NCI-H748 (cell line): ENCODE data around the gene SLC39A11.

Source experiments
- DNase-seq: peaks from one replicate; lab custom pipeline; 2025; ENCODE audit not compliant: unreplicated experiment; lab: John Stamatoyannopoulos, UW

Gene SLC39A11

DNA sequence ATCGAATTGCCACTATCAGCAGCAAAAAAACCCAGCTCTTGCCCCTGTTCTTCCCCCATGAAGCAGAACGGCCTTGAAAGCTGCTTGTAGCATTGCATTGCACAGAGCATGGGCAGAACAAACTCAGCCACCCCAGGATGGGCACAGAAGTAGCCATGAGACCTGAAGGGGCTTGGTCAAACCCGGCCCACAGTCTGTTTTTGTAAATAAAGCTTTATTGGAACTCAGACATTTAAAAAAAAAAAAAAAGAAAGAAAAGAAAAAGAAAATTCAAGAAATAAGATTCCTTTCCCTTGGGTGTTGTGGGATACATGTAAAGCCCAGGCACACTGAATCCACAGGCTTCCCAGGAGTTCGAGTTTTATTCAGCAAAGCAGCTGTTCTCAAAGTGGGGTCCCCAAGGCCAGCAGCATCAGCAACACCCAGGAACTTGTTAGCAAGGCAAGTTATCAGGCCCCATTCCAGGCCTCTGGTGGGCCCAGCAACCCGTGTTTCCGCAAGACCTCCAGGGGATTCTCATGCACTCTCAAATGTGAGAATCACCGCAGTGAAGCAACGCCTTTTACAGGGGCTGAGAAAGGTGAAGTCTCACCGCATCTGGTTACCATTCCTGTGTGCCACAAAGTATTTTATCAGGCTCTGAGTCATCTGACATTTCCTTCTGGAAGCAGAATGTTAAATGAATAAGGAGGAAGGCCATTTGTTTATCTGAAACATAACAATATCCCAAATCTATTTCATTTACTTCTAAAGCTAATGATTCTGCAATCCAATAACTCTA, 108.2 kb downstream of the SLC39A11 start:
- no peak for DNase-seq

DNA sequence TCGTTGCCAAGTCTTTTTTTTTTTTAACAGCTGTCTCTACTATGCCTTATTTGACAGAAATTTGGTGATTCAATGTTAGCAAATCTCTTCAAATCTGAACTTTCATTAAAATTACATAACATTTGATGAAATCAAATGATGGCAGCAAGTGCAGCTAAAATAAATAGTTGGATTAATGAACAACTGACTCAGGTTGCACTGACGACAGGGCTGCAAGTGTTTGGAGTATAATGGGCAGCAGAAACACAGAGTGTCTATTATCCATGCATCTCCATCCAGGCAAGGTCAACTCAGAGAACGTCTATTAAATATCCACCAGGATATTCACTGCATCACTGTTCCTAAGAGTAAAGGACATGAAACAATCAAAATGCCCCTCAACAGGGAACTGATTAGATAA, 109.8 kb downstream of the SLC39A11 start:
- DNase-seq: no peak

DNA sequence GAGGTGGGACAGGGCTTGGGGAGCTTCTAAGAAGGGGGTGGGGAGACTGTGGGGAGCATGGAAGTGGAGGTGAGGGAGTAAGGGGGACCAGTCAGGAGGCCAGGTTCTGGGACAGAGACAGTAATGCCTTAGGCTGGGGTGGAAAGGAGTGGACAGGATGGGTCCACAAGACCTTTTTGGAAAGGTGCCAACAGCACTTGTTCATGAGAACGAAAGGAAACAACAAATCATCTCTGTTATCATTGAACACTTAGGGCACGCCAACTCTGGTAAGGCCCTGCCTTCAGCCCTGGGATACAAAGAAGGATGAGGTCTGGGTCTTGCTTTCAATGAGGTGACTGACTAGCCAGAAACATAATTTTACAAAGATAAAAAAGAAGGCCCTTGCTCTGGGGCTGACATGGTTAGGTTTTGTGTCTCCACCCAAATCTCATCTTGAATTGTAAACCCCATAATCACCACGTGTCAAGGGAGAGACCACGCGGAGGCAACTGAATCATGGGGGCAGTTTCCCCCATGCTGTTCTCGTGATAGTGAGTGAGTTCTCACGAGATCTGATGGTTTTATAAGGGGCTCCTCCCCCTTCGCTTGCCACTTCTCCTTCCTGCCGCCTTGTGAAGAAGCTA, 113.8 kb downstream of the SLC39A11 start:
- DNase-seq: peak; percentile 65

DNA sequence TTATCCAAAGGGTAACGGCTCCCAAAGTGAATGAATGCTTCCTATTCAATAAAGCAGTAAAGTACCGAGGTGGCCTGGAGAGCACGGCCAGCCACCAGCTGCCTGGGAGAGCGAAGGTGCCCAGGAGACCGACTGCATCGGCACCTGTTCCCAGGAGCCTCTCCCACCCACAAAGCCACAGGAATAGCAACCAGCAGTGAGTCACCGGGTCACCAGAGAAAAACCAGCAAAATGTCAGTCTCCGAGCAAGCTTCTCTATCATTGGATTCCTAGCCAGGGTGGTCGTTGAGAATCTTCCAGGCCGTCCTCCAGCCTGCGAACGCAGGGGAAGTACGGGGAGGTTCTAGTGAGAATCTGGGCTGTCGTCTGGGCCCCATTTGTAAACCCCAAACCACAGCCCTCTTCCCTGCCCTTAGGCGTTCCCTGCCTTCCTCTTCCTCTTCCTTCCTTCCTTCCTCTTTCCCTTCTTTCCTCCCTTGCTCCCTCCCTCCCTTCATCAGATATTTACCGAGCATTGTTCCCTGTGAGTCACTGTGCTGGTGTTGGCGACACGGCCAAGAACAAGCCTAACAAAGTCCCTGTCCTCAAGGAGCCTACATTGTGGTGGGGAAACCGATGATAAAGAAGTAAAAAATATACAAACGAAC, 114.6 kb downstream of the SLC39A11 start:
- no peak for DNase-seq

DNA sequence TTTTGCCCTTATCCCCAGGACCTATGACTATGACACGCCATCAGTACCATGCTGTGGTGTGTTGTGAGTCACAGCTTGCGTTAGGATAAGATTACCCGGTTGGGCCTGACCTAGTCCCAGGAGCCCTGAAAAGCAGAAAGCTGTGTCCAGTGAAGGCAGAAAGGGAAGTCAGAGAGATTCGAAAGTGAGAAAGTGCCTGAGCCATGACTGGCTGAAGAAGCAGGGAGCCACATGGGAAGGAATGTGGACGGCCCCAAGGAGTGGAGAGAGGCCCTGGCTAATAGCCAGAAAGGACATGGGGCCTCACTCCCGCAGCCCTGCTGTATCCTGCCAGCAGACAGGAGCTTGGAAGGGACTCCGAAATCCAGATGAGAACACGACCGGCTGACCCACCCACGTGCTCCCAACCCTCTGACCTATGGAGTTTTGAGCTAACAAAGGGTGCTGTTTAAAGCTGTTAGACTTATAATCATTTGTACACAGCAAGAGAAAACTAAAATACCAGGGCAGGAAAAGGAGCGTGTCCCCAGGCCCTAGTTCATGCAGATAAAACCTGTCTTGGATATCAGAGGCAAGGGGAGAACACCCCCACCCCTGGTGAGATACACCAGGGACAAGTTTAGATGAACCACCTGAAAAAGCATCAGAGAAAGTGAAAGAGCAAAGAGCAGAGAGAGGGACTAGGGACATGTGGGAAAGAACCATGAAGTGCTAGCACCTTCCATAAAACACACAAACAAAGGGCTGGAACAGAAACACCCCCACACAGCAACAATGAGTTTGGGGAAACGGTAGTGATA, 115.3 kb downstream of the SLC39A11 start:
- DNase-seq: no peak

DNA sequence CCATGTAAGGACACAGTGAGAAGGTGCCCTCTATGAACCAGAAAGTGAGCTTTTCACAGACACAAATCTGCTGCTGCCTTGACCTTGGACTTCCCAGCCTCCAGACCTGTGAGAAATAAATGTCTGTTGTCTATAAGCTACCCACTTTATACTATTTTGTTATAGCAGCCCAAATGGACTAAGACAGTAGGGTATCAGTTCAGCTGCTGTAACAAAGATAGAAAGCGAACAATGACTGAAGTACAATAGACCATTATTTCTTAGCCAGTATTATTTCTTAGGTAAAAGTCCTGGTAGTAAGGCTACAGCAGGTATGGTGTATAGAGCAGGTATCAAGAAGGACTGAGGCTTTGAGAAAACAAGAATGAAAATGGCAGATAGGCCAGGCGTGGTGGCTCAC, 117.0 kb downstream of the SLC39A11 start:
- DNase-seq: no peak

DNA sequence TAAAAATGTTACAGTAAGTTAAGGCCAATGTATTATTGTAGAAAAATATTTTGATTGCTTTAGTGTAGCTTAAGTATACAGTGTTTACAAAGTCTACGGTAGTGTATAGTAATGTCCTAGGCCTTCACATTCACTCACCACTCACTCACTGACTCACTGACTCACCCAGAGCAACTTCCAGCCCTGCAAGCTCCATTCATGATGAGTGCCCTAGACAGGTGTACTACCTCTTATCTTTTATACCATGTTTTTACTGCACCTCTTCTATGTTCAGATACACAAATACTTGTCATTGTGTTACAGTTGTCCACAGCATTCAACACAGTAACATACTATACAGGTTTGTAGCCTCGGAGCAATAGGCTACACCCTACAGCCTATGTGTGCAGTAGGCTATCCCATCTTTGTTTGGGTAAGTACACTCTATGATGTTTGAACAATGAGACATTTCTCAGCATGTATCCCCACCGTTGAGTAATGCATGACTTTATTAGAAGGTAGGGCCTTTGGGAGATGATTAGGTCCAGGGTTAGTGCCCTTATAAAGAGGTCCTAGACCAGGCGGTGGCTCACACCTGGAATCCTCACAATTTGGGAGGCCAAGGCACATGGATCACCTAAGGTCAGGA, 117.8 kb downstream of the SLC39A11 start:
- DNase-seq: no peak

DNA sequence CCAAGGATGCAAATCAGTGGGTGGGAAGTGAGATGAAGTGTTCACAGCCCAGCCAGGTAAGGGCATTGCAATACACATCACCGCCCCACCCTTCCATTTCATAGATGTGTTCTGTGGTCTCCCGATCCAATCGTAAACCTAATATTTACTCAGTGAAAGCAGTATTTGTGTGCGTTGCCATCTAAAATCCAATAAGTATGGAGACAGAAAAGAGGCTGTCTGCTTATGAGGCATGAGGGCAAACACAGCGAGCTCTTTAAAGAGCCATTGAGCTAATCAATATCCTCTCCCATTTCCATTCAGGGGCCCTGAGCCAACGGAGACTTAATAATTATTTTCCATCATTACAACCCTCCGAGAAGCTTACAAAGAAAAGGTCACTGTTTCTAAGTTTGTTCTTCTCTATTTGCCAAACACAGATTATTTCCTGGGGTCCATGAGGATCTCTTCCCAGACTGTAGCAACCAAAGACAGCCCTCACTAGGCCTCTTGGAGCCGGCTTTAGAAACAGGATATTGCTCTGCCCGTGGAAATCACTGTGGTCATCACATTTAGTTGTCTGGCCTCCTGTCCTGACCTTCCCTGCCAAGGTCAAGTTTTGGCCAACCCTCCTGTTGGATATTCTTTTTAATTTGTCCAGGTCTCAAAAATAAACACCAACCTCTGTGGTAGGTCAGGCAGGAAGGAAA, 120.1 kb downstream of the SLC39A11 start:
- DNase-seq: peak; percentile 92

DNA sequence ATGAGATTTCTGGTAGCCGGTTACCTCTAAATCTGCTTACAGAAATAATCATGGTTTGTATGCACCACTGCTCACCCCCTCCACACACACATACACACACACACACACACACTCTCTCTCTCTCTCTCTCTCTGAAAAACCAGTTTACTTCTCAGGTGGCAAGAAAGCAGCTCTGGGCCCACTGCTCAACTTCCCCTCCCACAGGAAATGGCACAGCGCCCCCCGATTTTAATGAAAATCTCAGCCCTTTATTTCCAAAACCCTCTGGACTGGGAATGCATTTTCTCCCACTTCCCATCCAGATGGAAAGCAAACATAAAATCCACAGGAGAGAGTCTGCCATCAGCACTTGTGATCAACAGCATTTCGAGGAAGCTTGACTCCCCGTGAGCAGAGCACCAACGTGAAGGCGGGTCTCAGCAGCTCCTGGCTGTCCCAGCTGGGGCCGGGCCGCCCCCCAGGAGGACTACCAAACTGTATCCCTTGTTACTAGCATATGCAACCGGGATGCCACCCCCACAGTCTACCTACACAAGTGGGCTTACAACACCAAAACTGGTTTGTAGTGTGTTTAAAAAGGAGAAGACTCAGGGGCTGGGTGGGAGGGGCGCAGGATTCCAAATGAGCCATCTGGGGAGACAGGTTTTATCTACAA, 121.1 kb downstream of the SLC39A11 start:
- no peak for DNase-seq

DNA sequence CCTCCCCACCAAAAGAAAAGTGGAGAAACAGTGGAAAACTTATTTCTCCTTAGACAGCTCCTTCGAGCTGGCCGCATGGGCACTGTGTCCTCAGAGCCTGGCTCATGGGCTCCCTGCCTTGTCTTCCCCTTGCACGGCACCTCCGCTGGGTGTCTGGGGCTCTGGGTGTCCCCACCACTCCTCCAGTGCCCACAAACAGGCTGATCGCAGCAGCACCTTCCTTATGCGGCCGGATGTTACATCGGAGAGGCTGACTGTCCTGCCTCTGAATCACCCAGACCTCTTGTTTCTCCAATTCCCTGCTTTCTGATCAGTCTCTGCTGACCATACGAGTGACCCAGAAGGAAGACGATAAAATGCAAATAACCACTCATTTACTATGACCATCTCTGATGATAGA, 121.7 kb downstream of the SLC39A11 start:
- no peak for DNase-seq

DNA sequence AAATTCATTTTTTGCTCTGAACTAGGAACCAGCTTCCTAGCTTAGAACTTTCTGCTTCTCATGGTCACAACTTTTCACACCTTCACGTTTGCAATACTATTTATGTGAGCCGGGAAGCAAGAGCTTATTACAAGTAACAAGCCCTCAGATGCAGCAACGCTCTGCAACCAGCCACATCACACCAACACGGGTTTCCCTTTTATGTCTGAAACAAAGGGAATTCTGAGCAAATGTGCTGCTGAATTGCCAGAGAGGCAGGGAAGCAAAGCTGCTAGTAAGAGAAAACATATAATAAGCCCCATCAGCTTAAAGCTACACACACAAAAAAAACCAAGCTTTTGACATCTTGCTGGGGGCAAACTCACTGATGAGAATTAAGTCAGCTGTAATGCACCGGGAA, 122.2 kb downstream of the SLC39A11 start:
- no peak for DNase-seq

DNA sequence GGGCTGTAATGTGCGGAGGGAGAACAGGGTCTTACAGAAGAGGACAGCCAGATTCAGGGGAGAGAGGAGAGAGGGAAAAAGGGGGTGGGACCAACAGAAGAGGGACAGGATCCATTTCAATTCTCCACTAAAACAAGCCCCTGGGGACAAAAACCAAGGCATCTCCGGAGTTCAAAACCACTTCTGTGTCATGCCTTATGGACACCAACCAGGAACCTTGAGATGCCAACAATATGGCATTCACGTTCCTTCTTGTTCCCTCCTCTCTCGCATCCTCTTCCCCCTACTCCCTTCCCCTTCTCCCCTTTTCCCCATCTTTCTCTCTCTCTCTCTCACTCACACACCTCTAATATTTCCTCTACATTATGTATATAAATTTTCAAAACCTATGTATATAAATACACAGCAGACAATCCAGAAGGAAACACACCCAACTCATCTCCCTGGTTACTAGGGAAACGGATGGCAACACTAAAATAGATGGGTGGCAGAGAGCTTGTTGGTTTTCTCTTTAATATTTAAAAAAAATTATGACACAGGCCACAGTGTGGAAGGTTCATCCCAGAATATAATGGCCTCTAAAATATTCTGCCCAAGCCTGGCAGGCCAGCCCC, 123.1 kb downstream of the SLC39A11 start:
- DNase-seq: no peak

DNA sequence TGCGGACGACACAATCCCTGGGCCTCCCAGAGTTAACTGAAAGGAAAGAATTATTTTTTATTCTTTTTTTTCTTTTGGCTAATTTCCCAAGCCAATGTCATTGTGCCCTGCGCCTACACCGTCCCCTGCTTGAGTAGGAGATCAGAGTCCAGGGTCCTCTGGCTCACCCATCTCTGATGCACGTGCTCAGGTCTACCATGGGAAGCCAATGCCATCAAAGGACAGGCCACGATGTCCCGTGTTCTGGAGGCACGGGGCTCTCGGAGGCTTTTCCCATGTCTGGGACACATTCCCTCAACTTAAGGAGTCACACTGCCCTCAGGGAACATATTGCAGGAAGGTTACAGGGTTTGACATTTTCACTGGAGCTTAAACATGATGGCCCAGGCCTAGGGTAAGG, 123.7 kb downstream of the SLC39A11 start:
- DNase-seq: no peak

DNA sequence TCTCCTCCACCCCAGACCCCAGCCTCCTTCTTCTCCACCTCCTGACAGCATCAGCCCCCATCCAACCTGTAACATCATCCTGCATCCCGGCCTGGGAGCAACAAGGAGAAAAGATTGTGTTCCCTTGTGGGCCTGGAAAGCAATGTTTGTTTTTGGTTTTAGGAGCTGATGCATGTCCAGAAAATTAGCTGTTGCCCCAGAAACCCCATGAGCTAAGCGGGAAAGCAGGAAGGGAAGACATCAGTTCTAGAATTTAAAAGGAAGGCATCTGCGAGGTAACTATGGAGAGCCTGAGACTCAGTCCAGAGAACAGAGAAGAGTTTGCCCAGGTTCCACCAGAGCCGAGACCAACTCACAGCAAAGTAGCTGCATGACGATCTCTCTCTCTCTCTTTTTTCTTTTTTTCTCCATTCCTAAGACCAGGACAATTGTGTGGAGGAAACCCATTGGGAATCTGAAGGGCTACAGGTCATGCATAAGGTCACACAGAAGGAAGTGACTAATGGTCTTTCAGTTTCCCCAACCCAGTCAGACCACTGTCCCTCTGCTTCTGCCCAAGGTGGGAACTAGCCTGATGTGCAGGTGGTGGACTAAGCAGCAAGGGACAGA, 124.4 kb downstream of the SLC39A11 start:
- DNase-seq: no peak

DNA sequence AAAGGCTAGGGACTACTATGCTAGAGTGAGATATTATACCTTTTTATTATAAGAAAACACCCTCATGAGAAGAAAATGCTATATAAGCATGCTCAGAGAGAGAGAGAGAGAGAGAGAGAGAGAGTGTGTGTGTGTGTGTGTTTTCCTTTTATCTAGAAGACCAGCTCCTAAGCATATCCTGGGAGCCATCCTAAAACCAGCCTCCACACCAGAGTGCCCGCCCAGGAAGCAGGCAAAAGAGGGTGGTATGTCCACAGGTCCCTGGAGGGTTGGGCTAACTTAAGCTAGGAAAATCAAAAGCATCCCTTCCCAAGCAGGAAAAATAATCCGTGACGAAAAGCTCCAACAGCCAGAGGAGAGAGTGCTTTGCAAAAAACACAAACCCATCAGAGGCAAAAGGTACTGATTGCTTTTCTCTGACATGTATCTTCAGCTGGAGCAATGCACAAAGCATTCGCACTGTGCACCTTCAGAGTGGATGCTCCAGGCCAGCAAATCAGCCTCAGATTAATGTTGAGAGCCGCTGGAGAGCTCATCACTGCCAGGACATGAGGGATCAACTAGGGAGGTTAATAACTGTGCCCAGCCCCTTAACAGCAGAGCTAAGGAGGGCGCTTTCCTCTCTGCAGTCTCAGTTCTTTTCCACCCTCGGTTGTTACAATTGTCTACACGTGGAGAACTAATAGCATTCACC, 125.1 kb downstream of the SLC39A11 start:
- no peak for DNase-seq

DNA sequence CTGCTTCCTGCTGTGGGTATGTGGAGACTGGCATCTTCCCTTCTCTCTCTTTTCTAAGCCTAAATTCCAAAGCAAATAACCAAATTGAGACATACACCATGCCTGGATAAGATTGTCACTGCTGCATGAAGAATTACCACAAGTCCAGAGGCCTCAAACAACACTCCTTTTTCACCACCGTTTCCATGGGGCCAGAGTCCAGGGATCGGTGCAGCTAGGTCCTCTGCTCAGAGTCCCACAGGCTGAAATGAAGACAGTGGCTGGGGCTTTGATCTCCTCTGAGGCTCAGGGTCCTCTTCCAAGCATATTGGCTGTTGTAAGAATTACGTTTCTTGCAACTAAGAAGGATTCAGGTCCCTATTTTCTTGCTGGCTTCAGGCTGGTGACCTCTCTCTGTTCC, 130.4 kb downstream of the SLC39A11 start:
- no peak for DNase-seq

DNA sequence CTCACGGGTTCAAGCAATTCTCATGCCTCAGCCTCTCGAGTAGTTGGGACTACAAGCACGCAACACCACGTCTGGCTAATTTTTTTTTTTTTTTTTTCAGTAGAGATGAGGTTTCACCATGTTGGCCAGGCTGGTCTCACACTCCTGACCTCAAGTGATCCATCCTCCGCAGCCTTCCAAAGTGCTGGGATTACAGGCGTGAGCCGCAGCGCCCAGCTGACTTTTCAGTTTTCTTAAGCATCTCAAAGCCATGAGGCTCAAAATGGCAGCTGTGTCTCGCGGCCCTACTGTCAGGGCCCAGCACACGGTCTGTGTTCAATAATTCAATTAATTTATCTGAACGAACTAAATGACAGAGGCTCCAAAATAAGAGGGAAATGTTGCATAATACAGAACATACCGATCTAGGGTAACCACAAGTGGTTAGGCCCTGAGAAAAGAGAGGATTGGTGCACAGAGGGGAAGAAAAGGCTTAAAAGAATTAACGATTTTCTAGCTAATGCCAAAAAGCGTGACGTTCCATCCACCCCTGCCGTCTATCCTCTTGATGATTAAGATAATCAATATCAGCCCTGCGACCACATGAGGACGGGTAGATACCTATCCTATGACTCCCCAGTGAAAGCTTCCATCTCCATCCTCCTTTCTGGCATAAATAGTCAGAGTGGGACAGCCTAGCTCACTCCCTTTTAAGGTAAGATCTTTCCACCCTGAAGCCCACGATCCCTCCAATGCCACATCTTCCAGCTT, 136.9 kb downstream of the SLC39A11 start:
- DNase-seq: no peak

DNA sequence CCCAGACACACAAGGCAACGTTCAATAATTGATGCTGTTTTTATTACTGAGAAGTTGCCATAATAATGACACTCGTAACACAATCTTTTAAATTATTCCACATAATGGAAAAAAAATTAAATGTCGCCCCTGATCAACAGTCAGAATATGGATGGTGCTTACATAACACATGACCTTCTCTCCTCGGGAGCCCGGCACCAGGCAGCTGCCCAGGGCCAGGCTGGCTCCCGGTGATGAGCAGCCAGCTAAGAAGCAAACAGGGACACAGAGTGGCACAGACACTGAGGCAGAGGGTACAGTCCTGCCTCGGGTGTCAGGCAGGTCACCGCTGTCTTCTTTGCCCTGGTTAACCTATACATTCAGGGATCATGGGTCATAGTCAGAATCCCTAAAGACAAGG, 137.9 kb downstream of the SLC39A11 start:
- DNase-seq: no peak
